ENCODE measurements around the gene NCKAP5.

NCKAP5 gene

GRCh38 chr2:132881546-132881945 lies 686.7 kb downstream of the NCKAP5 start:
- peaks cover 16% of the 10 kb centered on the region for H3K36me3 ChIP-seq
- no peak overlapping the region for H3K27ac ChIP-seq
- no peak for TF ChIP-seq CTCF (IDR thresholded peaks at IDR 0.05; ENCODE audit: low read depth, low read length)
- H3K27me3 ChIP-seq (ENCODE audit: insufficient read depth, low read depth, severe bottlenecking), result no peaks in the 10 kb centered on the region
- no peak for DNase-seq
- H3K9me3 ChIP-seq (ENCODE audit: severe bottlenecking), result no peaks in the 10 kb centered on the region
- no peak overlapping the region for H3K4me3 ChIP-seq (ENCODE audit: low read depth, low read length)

- no peak overlapping the region for H3K4me3 ChIP-seq (ENCODE audit: low read depth, low read length)
- peaks cover 20% of the 10 kb centered on the region for H3K36me3 ChIP-seq
- DNase-seq, result no peak
Observed at GRCh38 chr2:132877923-132878322, 690.3 kb downstream of the NCKAP5 start.

GRCh38 chr2:132876745-132877391 lies 691.4 kb downstream of the NCKAP5 start:
- H3K27ac ChIP-seq, result no peak overlapping the region
- H3K9me3 ChIP-seq (ENCODE audit: severe bottlenecking), result no peaks in the 10 kb centered on the region
- H3K27me3 ChIP-seq (ENCODE audit: insufficient read depth, low read depth, severe bottlenecking), result no peaks in the 10 kb centered on the region
- TF ChIP-seq CTCF (IDR thresholded peaks at IDR 0.05; ENCODE audit: low read depth, low read length), result no peak
- H3K36me3 ChIP-seq, result peaks cover 20% of the 10 kb centered on the region
- no peak overlapping the region for H3K4me3 ChIP-seq (ENCODE audit: low read depth, low read length)
- no peak for DNase-seq

More at GRCh38 chr2:132877923-132878322, 690.3 kb downstream of the NCKAP5 start:
- no peak for TF ChIP-seq CTCF (IDR thresholded peaks at IDR 0.05; ENCODE audit: low read depth, low read length)
- Histone ChIP-seq H3K27ac (no peak overlapping the region), H3K9me3 (ENCODE audit: severe bottlenecking) (no peaks in the 10 kb centered on the region), H3K27me3 (ENCODE audit: insufficient read depth, low read depth, severe bottlenecking) (no peaks in the 10 kb centered on the region)

- Histone ChIP-seq H3K27me3 (ENCODE audit: insufficient read depth, low read depth, severe bottlenecking) (no peaks in the 10 kb centered on the region), H3K4me3 (ENCODE audit: low read depth, low read length) (no peak overlapping the region), H3K9me3 (ENCODE audit: severe bottlenecking) (no peaks in the 10 kb centered on the region), H3K27ac (no peak overlapping the region), H3K36me3 (peaks cover 20% of the 10 kb centered on the region)
- no peak for DNase-seq
- TF ChIP-seq CTCF (IDR thresholded peaks at IDR 0.05; ENCODE audit: low read depth, low read length), result no peak
Observed at GRCh38 chr2:132875193-132875592, 693.1 kb downstream of the NCKAP5 start.

- no peak for DNase-seq
- Histone ChIP-seq H3K27ac (no peak overlapping the region), H3K9me3 (ENCODE audit: severe bottlenecking) (no peaks in the 10 kb centered on the region), H3K27me3 (ENCODE audit: insufficient read depth, low read depth, severe bottlenecking) (no peaks in the 10 kb centered on the region), H3K4me3 (ENCODE audit: low read depth, low read length) (no peak overlapping the region), H3K36me3 (peaks cover 20% of the 10 kb centered on the region)
- TF ChIP-seq CTCF (IDR thresholded peaks at IDR 0.05; ENCODE audit: low read depth, low read length), result no peak
Observed at GRCh38 chr2:132873738-132874137, 694.5 kb downstream of the NCKAP5 start.

GRCh38 chr2:132871831-132872230 lies 696.4 kb downstream of the NCKAP5 start:
- H3K9me3 ChIP-seq (ENCODE audit: severe bottlenecking), result no peaks in the 10 kb centered on the region
- H3K27ac ChIP-seq, result no peak overlapping the region
- no peak overlapping the region for H3K4me3 ChIP-seq (ENCODE audit: low read depth, low read length)
- H3K36me3 ChIP-seq, result peaks cover 4% of the 10 kb centered on the region; the same call in 1 of the 2 replicates
- no peaks in the 10 kb centered on the region for H3K27me3 ChIP-seq (ENCODE audit: insufficient read depth, low read depth, severe bottlenecking)
- DNase-seq, result no peak
- TF ChIP-seq CTCF (IDR thresholded peaks at IDR 0.05; ENCODE audit: low read depth, low read length), result no peak

All from WERI-Rb-1 (cell line).